GM11168 (cell line): ENCODE measurements around the gene MISP.

Experiments used
- in situ Hi-C: fragments of 300-500 bp; cut with MboI; formaldehyde crosslinking; loops from one replicate; pipeline ENCODE4 v1.12.0; 2022; ENCODE audit warnings: low sequenced_read_pairs; ENCODE audit not compliant: unreplicated experiment

MISP gene

DNA sequence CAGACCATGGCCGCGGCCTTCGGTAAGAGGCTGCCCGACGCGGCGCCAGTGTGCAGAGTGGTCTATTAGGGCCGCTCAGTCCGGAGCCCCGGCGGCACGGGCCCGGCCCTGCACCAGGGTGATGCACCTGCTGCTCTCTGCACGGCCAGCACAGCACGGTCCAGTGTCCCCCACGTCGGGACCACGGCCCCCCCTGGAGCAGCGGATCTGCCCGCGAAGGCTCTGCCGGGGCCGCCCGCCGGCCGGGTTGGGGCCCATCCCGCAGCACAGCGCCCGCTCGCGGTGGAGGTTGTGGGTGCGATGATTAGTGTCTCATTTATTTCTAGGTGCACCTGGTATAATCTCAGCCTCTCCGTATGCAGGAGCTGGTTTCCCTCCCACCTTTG, 54.2 kb downstream of the MISP start:
- in situ Hi-C loops = no loop called here

DNA sequence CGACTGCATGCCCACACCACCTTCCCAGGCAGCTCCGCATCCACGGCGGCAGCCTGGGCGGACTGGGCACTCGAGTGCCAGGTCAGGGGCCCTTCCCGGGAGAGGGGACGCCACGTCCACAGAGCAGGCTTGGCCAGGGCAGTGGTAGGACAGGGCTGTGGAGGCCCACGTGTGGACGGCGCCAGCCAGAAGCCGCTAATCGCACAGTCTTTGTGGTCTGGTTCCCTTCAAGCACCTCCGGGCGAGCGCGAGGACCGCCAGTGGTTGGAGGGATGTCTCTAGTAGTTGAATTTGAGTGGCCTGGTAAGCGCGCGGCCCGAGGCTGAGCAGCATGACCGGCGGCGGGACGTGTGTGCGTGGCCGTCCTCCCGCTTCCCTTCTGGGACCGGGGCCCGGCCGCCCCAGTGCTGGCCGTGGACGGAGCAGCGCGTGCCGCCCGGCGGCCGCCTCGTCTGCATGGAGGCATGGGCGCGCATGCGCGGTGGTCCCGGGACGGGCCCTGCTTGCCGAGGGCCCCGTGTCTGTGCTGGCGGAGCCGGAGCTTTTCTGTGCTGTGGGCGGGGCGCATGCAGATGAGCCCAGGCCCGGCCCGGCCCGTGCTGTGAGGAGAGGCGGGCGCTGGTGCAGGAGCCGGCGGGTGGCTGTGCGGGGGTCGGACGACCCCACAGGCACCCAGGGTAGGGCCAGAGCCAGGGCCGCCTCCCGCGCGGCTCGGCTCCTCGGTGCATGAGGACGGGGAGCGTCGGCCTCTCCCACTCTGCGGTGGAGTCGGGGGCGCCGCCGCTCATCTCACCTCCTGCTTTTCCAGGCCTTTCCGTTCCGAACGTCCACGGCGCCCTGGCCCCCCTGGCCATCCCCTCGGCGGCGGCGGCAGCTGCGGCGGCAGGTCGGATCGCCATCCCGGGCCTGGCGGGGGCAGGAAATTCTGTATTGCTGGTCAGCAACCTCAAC, 55.0 kb downstream of the MISP start:
- in situ Hi-C loops = no loop called here

DNA sequence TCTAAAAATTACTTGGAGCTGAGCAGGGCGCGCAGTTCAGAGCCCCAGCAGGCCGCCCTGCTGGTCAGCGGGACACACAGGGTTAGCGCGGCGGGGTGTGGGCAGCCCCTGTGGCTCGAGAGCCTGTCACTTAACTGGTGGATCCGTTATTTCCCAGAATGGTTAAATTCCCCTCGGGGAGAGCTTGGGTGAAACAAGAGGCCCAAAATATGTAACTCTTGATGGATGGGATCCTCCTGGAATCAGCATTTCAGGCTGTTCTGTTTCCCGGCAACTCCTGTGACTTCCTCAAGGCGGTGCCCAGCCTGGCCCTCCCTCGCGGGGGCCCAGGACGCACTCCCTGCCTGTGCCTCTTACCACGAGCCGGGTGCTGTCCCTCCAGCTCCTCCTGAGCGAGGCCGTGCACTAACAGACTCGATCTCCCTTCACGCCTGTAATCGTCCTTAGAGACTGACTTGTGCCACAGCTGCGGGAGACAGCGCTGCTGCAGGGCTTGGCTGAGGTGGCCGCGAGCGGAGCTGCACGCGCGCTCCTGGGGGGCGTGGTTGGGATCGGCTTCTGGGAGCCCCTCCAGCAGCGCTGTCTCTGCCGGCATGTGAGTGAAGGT, 56.0 kb downstream of the MISP start:
- in situ Hi-C loops = no loop called here

- in situ Hi-C loops = no loop called here
Measured at GRCh38 chr19:807627-808422, 56.9 kb downstream of the MISP start.

DNA sequence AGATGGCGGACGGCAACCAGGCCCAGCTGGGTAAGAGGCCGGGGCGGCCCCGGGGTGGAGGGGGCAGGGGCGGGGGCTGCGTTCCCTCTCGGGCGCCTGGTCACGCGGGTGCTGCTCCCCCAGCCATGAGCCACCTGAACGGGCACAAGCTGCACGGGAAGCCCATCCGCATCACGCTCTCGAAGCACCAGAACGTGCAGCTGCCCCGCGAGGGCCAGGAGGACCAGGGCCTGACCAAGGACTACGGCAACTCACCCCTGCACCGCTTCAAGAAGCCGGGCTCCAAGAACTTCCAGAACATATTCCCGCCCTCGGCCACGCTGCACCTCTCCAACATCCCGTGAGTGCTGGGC, 57.5 kb downstream of the MISP start:
- in situ Hi-C loops = no loop called here

GRCh38 chr19:810077-810855, 59.4 kb downstream of the MISP start:
- in situ Hi-C loops = no loop called here

- in situ Hi-C loops = no loop called here
Measured at GRCh38 chr19:810883-811489, 60.1 kb downstream of the MISP start.

- in situ Hi-C loops = no loop called here
Measured at GRCh38 chr19:811506-812048, 60.7 kb downstream of the MISP start.

- in situ Hi-C loops = no loop called here
Measured at GRCh38 chr19:812049-812746, 61.3 kb downstream of the MISP start.

DNA sequence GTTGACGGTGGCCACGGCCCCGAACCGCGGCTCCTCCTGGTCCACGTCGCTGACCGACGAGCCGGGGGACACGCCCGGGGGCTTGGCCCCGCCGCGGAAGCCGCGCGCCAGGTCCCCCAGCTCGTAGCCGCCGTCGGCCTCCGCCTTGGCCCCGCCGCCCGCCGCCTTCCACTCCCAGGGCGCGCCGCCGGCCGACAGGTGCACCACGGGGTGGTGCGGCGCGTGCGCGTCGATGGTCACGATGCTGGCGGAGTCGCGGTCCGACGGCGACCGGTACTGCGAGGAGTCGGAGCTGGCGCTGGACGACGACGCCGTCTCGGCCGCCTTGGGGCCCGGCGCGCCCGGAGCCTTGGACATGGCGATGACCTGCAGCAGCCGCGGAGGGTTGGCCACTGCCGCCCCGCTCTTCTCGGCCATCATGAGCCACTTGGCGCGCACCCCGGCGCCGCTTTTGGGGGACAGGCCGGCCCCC, 61.9 kb downstream of the MISP start:
- in situ Hi-C loops = no loop called here

DNA sequence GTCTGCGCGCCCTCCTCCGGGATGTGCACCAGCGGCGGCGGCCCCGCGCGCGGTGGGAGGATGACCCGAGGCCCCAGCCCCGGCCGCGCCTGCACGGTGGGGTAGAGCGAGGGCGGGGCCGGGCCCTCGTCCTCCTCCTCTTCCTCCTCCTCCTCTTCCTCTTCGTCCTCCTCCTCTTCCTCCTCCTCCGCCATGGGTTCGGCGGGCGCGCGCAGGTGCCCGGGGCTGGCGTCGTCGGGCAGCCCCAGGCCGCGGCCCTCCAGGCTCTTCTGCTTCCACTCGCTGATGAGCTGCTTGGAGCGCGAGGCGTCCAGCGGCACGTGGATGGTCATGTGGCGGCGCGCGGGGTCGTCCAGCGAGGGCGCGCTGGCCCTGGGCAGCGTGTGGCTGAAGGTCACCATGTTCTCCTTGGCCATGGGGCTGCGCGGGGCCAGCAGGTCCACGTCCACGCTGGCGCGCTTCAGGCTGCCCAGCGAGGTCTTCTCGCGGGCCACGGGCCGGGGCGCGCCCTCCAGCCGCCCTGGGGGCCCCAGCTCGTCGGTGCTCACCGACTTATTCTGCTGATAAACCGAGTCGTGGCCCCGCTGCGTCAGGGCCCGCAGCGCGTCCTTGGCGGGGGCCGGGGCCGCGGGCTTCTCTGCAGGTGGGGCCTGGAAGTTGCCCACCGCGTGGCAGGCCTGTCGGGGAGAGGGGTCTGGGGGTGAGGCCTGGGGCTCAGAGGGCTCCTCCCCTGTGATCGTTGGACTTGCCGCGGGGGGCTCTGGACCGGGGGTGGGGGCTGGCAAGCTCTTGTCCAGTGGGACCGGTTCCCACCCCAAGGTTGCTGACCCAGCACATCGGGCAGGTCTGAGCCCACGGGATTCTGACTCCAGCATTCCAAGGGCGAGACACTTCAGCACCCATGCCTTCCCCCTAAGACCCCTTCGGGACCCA, 62.6 kb downstream of the MISP start:
- in situ Hi-C loops = no loop called here
